Stimulated activated effector memory CD8-positive, alpha-beta T cell treated with anti-CD3 and anti-CD28 coated beads, Interleukin-12 subunit alpha, Interleukin-12 subunit beta, amount 100 ng/mL, for 72 hours (primary cell): ENCODE measurements around the gene ZNF264.
"Not testable (repeated sequence)": the region's sequence is repeated elsewhere in the genome, so short reads cannot be mapped to it uniquely, and the experiment has no call there.

Experiments
- ATAC-seq: fragments of 150-1000 bp; cut with Tn5 transposase; 2 replicates; pipeline ENCODE4 v1.10.0; 2021
- DNase-seq, 2 donors: peaks; one replicate each; pipeline ENCODE4 v3.0.0; 2021 to 2022; ENCODE audit warnings: low spot score in 2 of 2
- H3K27ac Mint-ChIP-seq: one replicate; pipeline ENCODE4 v1.8.0; 2022; ENCODE audit warnings: mild to moderate bottlenecking, mixed read lengths
- H3K36me3 Mint-ChIP-seq: one replicate; pipeline ENCODE4 v1.8.0; 2022; ENCODE audit warnings: mild to moderate bottlenecking, mixed read lengths
- H3K4me1 Mint-ChIP-seq: one replicate; pipeline ENCODE4 v1.8.0; 2022; ENCODE audit warnings: mixed read lengths
- H3K4me3 Mint-ChIP-seq: one replicate; pipeline ENCODE4 v1.8.0; 2022; ENCODE audit warnings: mild to moderate bottlenecking, mixed read lengths
- H3K9me3 Mint-ChIP-seq: one replicate; pipeline ENCODE4 v1.8.0; 2022; ENCODE audit warnings: mixed read lengths

Gene ZNF264

DNA sequence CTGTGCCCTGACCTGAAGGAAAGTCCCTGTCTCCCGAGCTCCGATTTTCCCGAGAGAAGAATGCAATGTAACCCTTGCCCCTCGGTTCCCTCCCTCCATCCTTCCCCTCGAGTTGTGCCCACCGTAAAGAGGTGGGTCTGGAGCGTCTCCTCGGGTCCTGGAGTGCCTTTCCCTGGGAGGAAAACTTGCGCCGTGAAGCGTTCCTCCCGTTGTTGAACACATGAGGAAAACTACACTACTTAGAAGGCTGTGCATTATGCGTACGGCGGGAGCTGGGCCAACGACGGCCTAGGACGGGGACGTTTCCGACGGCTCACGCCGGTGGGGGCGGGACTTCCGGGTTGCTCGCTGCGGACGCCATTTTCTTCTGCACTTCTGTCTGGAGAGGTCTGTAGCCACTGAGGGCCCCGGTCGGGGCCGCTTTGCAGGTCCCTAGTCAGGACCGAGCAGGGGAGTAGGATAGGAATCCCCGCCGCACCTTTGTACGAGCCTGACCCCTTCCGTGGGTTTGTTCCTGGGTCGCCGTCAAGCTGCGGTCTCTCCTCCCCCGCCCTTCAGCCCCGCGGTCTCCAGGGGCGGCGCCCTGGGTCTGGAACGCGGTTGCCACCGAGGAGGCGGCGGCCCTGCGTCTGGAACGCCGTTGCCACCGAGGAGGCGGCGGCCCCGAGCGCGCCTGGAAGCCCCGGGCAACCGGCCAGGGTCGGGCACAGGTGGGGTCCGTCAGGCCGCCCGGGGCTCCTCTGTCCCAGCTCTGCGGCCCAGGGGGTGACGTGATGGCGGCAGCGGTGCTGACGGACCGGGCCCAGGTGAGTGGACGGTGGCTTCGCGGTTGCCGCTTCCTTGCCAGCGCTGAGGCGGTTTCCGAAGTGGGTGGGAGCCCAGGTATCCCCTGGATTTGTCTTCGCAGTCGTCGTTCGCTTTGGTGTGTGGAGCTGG is at the start of gene ZNF264:
ZNF264 (plus strand) TSS at position 360 of the 936 bp plus-strand sequence; CDS start at position 774, 414 bp downstream.
- H3K4me1 Mint-ChIP-seq: peaks cover 35% of the 10 kb centered on the region
- H3K9me3 Mint-ChIP-seq: peaks cover 15% of the 10 kb centered on the region
- DNase-seq (peak; percentile 74 to 92), ATAC-seq (peak; percentile 98)
- H3K36me3 Mint-ChIP-seq: peaks cover 42% of the 10 kb centered on the region
- peak within 1 kb of the TSS; percentile 83 for H3K4me3 Mint-ChIP-seq
- peak within 1 kb of the TSS; percentile 92 for H3K27ac Mint-ChIP-seq

DNA sequence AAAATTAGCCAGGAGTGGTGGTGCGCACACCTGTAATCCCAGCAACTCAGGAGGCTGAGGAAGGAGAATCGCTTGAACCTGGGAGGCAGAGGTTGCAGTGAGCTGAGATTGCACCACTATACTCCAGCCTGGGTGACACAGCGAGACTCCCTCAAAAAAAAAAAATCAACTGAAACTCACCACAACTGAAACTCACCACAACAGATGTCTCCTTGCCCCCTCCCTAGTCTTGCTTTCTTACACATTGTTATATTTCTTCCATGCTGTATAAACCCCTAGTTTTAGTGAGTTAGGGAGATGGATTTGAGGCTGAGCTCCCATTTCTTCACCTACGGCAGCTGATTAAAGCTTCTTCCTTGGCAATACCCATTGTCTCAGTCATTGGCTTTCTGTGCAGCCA is 49.6 kb upstream of the ZNF264 start:
- Mint-ChIP-seq H3K27ac (no peak overlapping the region), H3K36me3 (no peaks in the 10 kb centered on the region), H3K9me3 (peaks cover 8% of the 10 kb centered on the region), H3K4me3 (no peak overlapping the region), H3K4me1 (no peaks in the 10 kb centered on the region)
- no peak for DNase-seq
- ATAC-seq: no peak

DNA sequence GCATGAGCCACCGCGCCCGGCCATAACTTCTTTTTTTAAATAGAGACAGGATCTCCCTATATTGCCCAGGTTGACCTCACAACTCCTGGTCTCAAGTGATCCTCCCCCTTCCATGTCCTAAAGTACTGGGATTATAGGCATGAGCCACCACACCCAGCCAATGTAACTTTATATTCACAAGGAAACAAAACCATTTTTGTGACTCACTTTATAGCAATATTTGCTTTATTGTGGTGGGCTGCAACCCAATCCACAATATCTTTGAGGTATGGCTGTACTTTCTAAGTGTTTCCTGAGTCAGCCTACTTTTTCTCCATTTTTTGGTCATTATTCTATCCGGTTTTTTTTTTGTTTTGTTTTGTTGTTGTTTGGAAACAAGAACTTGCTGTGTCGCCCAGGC is 38.4 kb upstream of the ZNF264 start:
- Mint-ChIP-seq H3K4me1 (no peaks in the 10 kb centered on the region), H3K4me3 (no peak overlapping the region), H3K9me3 (peaks cover 10% of the 10 kb centered on the region), H3K36me3 (no peaks in the 10 kb centered on the region), H3K27ac (no peak overlapping the region)
- DNase-seq: no peak
- no peak for ATAC-seq

DNA sequence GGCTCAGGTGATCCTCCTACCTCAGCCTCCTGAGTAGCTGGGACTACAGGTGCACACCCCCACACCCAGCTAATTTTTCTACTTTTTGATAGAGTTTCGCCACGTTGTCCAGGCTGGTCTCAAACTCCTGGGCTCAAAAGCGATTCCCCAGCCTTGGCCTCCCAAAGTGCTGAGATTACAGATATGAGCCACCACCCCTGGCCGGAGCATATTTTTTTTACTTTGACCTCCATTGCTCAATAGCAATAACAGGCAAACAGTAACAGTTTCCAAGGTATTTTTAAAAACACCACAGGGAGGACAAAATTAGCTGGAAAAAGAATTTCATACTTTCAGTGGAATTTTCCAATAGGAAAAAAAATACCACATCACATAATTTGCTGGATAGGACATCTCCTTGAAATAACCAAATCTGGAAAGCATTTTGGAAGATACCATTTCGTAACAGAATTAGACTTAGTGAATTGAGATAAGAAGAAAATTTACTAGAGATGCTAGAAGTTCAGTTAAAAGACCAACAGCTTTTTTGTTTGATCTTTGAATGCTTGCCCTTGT is 29.2 kb upstream of the ZNF264 start:
- Mint-ChIP-seq H3K4me3 (no peak overlapping the region), H3K4me1 (no peaks in the 10 kb centered on the region), H3K36me3 (no peaks in the 10 kb centered on the region), H3K27ac (no peak overlapping the region), H3K9me3 (peaks cover 3% of the 10 kb centered on the region)
- ATAC-seq (no peak), DNase-seq (no peak)

DNA sequence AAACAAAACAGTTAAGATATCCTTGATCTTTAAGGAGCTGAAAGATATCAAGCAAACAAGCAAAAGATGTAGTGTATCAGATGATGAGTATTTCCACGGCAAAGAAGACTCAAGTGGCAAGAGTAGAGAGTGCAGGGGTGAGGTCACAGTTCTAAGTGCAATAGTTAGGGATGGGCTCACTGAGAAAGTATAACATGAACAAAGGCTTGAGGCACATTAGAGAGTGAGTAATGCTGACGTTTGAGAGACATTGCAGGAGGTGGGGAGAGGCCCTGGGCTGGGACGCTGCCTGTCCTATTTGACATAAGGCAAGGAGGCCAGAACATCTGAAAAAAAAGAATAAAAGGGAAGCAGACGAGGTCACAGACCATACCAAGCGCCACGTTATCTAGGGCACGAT is 25.5 kb upstream of the ZNF264 start:
- Mint-ChIP-seq H3K27ac (no peak overlapping the region), H3K36me3 (no peaks in the 10 kb centered on the region), H3K4me3 (no peak overlapping the region), H3K4me1 (no peaks in the 10 kb centered on the region), H3K9me3 (peaks cover 3% of the 10 kb centered on the region)
- ATAC-seq (no peak), DNase-seq (no peak)

DNA sequence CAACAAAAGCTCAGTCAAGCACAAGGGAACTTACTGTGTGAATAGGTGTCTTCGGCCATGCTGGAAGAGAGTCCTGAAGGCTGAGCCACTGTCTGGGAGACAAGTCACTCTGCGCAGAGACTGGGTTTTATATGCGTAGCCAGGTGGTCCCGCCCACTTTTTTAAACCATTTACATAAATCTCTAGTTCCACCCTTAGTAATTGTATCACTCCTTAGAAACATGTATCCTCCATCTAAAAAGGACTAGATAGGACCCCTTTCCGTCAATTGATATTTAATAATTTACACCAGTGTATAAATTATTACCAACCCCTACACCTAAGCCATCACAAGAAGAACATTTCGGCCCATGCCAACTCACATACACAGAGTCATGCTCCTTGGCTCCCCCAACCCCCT is 23.9 kb upstream of the ZNF264 start, which contains the start of gene DUXA:
DUXA (minus strand) TSS at position 101 of the 400 bp plus-strand sequence; CDS start at position 59, 42 bp downstream.
- DNase-seq (no peak), ATAC-seq (no peak)
- H3K4me3 Mint-ChIP-seq: no peak within 1 kb of the TSS
- H3K9me3 Mint-ChIP-seq: peaks cover 6% of the 10 kb centered on the region
- no peak within 1 kb of the TSS for H3K27ac Mint-ChIP-seq
- peaks cover 14% of the 10 kb centered on the region for H3K36me3 Mint-ChIP-seq
- peaks cover 7% of the 10 kb centered on the region for H3K4me1 Mint-ChIP-seq

DNA sequence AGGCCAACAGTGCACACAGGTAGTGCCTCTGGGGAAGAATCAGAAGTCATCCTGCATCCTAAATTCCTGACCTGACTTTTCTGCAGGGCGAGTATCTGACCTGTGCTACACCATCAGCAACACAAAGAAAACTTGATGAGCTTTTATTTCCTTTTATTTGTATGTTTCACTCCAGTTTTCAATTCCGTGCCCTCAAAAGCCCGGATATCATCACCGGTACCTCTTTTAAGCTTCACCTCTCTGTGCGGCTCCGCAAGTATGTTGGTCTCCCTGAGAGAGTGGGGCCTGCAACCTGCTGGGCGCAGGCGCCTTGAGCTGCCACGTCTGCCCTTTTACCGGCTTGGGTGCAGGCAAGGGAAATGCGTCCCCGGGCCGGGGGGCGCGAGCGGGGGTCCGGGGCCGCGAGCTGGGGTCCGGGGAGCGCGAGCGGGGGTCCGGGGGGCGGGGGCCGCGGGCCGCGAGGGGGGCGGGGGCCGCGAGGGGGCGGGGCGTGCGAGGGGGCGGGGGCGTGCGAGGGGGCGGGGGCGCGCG is 19.7 kb upstream of the ZNF264 start:
- DNase-seq: peak; percentile 14 to 57
- ATAC-seq: peak; percentile 86

DNA sequence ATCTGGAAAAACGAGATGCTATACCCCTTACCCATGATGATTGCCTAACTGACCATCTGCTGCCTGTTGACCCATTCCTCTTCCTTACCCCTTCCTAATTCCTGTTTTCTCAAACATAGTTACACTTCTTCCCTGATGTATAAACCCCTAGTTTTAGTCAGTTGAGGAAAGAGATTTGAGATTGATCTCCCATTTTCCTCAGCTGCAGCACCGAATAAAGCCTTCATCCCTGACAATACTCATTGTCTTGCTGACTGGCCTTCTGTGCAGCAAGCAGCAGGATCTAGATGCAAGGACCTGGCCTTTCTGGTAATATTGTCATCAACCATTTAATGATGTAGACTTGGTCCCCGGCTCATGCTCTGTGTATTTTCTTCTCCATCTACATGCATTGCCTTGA is 999 bp upstream of the ZNF264 start:
- ATAC-seq (no peak), DNase-seq (no peak)
- peak overlapping the region; percentile 83 for H3K4me3 Mint-ChIP-seq
- H3K36me3 Mint-ChIP-seq: peaks cover 34% of the 10 kb centered on the region
- H3K4me1 Mint-ChIP-seq: peaks cover 35% of the 10 kb centered on the region
- peaks cover 15% of the 10 kb centered on the region for H3K9me3 Mint-ChIP-seq
- H3K27ac Mint-ChIP-seq: no peak overlapping the region

More for the DNA sequence above, 19.7 kb upstream of the ZNF264 start:
- Mint-ChIP-seq H3K4me3 (peak overlapping the region; percentile 72), H3K9me3 (peaks cover 8% of the 10 kb centered on the region), H3K4me1 (peaks cover 7% of the 10 kb centered on the region), H3K27ac (peak overlapping the region; percentile 88), H3K36me3 (peaks cover 16% of the 10 kb centered on the region)

DNA sequence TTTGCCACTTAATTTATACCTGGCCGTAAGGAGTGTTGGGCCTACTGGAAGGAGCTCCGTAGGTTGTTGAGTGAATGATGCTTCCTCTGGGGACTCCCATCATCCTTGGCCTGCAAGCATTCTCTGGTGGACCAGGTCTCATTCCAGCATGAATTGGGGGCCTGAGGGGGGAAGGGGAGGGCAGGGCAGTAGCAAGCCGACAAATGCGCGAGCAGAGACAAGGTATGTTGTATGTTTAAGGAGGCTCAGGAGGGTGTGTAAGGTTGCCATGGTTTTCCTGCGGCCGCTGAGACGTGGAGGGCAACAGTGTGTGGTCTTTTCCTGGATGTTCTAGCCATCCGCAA is 749 bp downstream of the ZNF264 start:
- DNase-seq: no peak
- peaks cover 18% of the 10 kb centered on the region for H3K9me3 Mint-ChIP-seq
- peaks cover 41% of the 10 kb centered on the region for H3K4me1 Mint-ChIP-seq
- no peak for ATAC-seq
- H3K4me3 Mint-ChIP-seq: peak overlapping the region; percentile 83
- H3K27ac Mint-ChIP-seq: peak overlapping the region; percentile 92
- peaks cover 49% of the 10 kb centered on the region for H3K36me3 Mint-ChIP-seq

DNA sequence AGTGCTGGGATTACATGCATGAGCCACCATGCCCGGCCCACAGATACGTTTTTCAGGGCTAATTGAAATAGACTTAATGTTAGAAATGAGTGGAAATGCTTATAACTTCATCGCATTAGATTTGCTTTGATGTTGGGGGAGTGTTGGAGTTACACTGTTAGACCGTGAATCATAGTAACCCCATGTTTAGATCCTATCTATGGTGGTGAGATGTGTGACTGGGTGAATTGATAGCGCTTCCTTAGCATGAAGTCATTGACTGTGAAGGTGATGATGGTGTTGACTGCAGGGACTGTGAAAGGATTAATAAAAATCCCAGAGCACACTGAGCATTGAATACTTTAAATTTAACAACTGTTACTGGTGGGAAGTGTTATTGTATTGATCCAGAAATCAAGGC is 1.7 kb downstream of the ZNF264 start:
- DNase-seq (no peak), ATAC-seq (peak; percentile 68)
- H3K27ac Mint-ChIP-seq: peak overlapping the region; percentile 92
- peaks cover 52% of the 10 kb centered on the region for H3K36me3 Mint-ChIP-seq
- peaks cover 41% of the 10 kb centered on the region for H3K4me1 Mint-ChIP-seq
- H3K9me3 Mint-ChIP-seq: peaks cover 15% of the 10 kb centered on the region
- H3K4me3 Mint-ChIP-seq: peak overlapping the region; percentile 83

DNA sequence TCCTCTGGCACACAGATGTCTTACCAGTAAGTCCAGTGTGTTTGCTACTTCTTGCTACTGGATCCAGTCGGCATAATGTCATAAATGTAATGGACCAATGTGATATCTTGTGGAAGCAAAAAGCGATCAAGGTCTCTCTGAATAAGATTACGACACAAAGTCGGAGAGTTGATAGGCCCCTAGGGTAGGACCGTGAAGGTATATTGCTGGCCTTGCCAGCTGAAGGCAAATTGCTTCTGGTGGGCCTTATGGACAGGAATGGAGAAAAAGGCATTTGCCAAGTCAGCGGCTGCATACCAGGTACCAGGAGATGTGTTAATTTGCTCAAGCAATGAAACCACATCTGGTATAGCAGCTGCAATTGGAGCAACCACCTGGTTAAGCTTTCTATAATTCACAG is 6.6 kb downstream of the ZNF264 start:
- peaks cover 69% of the 10 kb centered on the region for H3K36me3 Mint-ChIP-seq
- not testable (repeated sequence) for ATAC-seq, H3K27ac Mint-ChIP-seq, DNase-seq, H3K9me3 Mint-ChIP-seq, H3K4me3 Mint-ChIP-seq
- H3K4me1 Mint-ChIP-seq: peaks cover 36% of the 10 kb centered on the region

DNA sequence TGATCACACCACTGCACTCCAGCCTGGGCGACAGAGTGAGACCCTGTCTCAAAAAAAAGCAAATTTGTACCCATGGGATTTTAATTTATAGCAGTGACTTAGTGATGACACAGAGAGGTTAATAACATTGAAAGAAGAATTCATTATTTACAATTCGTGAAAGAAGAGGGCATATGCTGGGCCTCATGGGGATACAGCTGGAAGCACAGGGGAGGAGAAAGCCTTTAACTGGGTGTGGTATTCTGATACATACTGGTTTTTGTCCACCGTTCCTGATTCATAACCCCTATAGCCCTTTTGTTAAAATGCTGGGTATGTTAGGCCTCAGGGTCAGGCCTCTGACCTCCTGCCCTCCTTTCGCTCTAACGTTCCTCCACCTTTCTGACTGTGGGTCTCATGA is 10.9 kb downstream of the ZNF264 start:
- Mint-ChIP-seq H3K4me3 (no peak overlapping the region), H3K27ac (no peak overlapping the region), H3K36me3 (peaks cover 70% of the 10 kb centered on the region), H3K9me3 (no peaks in the 10 kb centered on the region), H3K4me1 (peaks cover 26% of the 10 kb centered on the region)
- ATAC-seq: no peak
- no peak for DNase-seq

DNA sequence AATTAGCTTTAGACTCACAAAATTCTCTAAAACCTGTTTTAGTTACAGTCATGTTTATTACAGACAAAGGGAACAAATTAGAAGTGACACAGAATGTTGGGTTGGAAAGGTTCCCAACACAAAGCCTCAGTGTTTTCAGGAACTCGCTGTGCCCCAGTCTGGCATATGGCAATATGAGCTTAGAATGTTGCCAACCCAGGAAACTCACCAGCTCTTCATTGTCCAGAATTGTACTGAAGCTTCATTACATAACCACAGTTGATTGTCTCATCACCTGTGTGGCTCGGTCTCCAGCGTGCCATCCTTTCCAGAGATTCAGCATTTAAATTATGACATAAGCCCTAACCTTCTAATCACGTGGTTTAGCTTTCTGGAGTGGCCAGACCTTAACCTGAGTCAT is 19.1 kb downstream of the ZNF264 start:
- Mint-ChIP-seq H3K4me1 (no peaks in the 10 kb centered on the region), H3K4me3 (no peak overlapping the region), H3K36me3 (peaks cover 97% of the 10 kb centered on the region), H3K27ac (no peak overlapping the region), H3K9me3 (no peaks in the 10 kb centered on the region)
- ATAC-seq (no peak), DNase-seq (no peak)

DNA sequence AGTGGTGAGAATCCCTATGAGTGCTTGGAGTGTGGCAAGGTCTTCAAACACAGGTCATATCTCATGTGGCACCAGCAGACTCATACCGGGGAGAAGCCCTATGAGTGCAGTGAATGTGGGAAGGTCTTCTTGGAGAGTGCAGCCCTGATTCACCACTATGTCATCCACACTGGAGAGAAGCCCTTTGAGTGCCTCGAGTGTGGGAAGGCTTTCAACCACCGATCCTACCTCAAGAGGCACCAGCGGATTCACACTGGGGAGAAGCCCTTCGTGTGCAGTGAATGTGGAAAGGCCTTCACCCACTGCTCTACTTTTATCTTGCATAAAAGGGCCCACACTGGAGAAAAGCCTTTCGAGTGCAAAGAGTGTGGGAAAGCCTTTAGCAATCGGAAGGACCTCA is 20.8 kb downstream of the ZNF264 start:
- no peaks in the 10 kb centered on the region for H3K9me3 Mint-ChIP-seq
- no peak for DNase-seq

DNA sequence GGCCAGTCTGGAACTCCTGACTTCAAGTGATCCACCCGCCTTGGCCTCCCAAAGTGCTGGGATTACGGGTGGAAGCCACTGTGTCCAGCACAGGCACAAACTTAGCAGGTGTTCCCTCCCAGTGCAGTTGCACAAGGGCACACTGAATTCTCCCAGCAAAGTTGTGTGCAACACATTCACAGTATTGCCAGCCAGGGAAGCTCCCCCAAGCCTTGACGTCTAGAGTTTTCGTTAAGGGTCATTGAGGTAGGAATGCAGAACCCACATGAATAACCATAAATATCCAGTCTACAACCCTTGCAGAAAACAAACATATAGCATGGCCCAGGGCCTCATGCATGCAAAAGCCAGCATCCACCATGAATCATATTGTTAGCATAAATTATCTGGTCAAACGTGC is 36.2 kb downstream of the ZNF264 start:
- DNase-seq (no peak), ATAC-seq (no peak)
- no peak overlapping the region for H3K27ac Mint-ChIP-seq
- no peaks in the 10 kb centered on the region for H3K4me1 Mint-ChIP-seq
- H3K9me3 Mint-ChIP-seq: peaks cover 3% of the 10 kb centered on the region
- no peaks in the 10 kb centered on the region for H3K36me3 Mint-ChIP-seq
- H3K4me3 Mint-ChIP-seq: no peak overlapping the region

More for the DNA sequence above, 20.8 kb downstream of the ZNF264 start:
- Mint-ChIP-seq H3K36me3 (peaks cover 89% of the 10 kb centered on the region), H3K4me3 (no peak overlapping the region), H3K27ac (no peak overlapping the region), H3K4me1 (no peaks in the 10 kb centered on the region)
- ATAC-seq: peak; percentile 74

DNA sequence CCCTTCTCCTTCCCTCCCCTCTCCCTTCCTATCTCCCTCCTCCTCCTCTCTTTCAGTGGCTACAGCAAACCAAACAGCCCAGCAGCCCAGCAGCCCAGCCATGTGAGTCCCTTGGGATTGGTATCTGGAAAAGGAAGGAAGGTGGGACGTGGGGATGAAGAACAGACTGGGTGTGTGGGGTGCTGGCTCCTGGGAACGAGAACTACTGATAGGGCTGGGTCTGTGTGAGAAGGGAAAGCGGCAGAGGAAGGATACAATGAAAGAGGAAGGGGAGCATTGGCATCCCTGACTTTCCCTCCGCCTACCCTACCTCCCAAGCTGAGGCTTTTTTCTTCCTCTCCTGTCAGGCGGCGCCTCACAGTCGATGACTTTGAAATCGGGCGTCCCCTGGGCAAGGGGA is 40.4 kb downstream of the ZNF264 start:
- H3K36me3 Mint-ChIP-seq: no peaks in the 10 kb centered on the region
- ATAC-seq (no peak), DNase-seq (no peak)
- no peaks in the 10 kb centered on the region for H3K9me3 Mint-ChIP-seq
- no peaks in the 10 kb centered on the region for H3K4me1 Mint-ChIP-seq
- H3K4me3 Mint-ChIP-seq: no peak overlapping the region
- no peak overlapping the region for H3K27ac Mint-ChIP-seq
